GM12892 (cell line): ENCODE data around the gene ZNF385A.

ENCODE experiments used
- POLR2A ChIP-seq: IDR thresholded peaks from 2 replicates; pipeline ENCODE4 v1.6.1; 2011; ENCODE audit warnings: low read depth, low read length, control low read depth
- POLR2AphosphoS5 ChIP-seq: IDR thresholded peaks from 2 replicates; pipeline ENCODE4 v1.6.1; 2011; ENCODE audit warnings: low read depth, low read length, control low read depth

- no peak for TF ChIP-seq POLR2A
- TF ChIP-seq POLR2AphosphoS5: no peak
Measured at GRCh38 chr12:54421879-54422250, 37.3 kb upstream of the ZNF385A start.
